Neuronal stem cell (in vitro differentiated cells): ENCODE results near the gene INVS.

Experiments
- DNase-seq: peaks from one replicate; pipeline ENCODE4 v3.0.0-alpha.2; 2013; ENCODE audit warnings: low spot score
- H2AFZ ChIP-seq: one replicate; pipeline ENCODE4 v1.6.1; 2013; ENCODE audit warnings: mild to moderate bottlenecking, low read length, inconsistent platforms
- H2AK5ac ChIP-seq: 2 replicates; pipeline ENCODE4 v1.6.1; 2013; ENCODE audit warnings: low read depth, mild to moderate bottlenecking, inconsistent platforms, low read length, moderate library complexity, mixed read lengths
- H2BK120ac ChIP-seq: 2 replicates; pipeline ENCODE4 v1.6.1; 2013; ENCODE audit warnings: low read depth, mild to moderate bottlenecking, inconsistent platforms, low read length, moderate library complexity, mixed read lengths
- H2BK12ac ChIP-seq: one replicate; pipeline ENCODE4 v1.6.1; 2013; ENCODE audit warnings: low read length, inconsistent platforms
- H2BK15ac ChIP-seq: 2 replicates; pipeline ENCODE4 v1.6.1; 2013; ENCODE audit warnings: mild to moderate bottlenecking, low read length, inconsistent platforms, mixed read lengths
- H2BK5ac ChIP-seq: one replicate; pipeline ENCODE4 v1.6.1; 2013; ENCODE audit warnings: inconsistent platforms, mild to moderate bottlenecking, low read length, moderate library complexity
- H3K14ac ChIP-seq: one replicate; pipeline ENCODE4 v1.6.1; 2013; ENCODE audit warnings: low read length, inconsistent platforms
- H3K18ac ChIP-seq: 2 replicates; pipeline ENCODE4 v1.6.1; 2013; ENCODE audit warnings: low read length, inconsistent platforms
- H3K23ac ChIP-seq: 2 replicates; pipeline ENCODE4 v1.6.1; 2013; ENCODE audit warnings: low read depth, mild to moderate bottlenecking, mixed read lengths, low read length, inconsistent platforms; ENCODE audit not compliant: poor library complexity
- H3K27ac ChIP-seq: replicated peaks from 3 replicates; pipeline ENCODE4 v1.5.1; 2013; ENCODE audit warnings: low read length, inconsistent platforms
- H3K27me3 ChIP-seq, 3 experiments: 2 replicates each; pipeline ENCODE4 v1.6.1; 2013; ENCODE audit warnings: low read length in 3 of 3, mild to moderate bottlenecking in 2 of 3, inconsistent platforms in 1 of 3, low read depth in 1 of 3, mixed read lengths in 1 of 3, moderate library complexity in 1 of 3; ENCODE audit not compliant: control insufficient read depth in 3 of 3, insufficient read depth in 3 of 3
- H3K36me3 ChIP-seq, 2 donors: replicated peaks in 1 of 2; 2 replicates each; pipeline ENCODE4 v1.6.1; 2013; ENCODE audit warnings: low read length in 2 of 2; ENCODE audit not compliant: control insufficient read depth in 2 of 2, insufficient read depth in 2 of 2
- H3K4ac ChIP-seq: 2 replicates; pipeline ENCODE4 v1.6.1; 2013; ENCODE audit warnings: inconsistent platforms, mild to moderate bottlenecking, low read length, moderate library complexity
- H3K4me1 ChIP-seq, 2 donors: 1 replicate in 1 of 2; 2 replicates in 1 of 2; pipeline ENCODE4 v1.6.1; 2013; ENCODE audit warnings: low read length in 2 of 2, low read depth in 1 of 2; ENCODE audit not compliant: control insufficient read depth in 2 of 2, insufficient read depth in 1 of 2
- H3K4me2 ChIP-seq: one replicate; pipeline ENCODE4 v1.6.1; 2013; ENCODE audit warnings: mild to moderate bottlenecking, low read length, inconsistent platforms; ENCODE audit not compliant: insufficient read depth, poor library complexity, severe bottlenecking
- H3K4me3 ChIP-seq, 2 donors: 2 replicates each; pipeline ENCODE4 v1.5.1; 2013; ENCODE audit warnings: low read length in 2 of 2, mild to moderate bottlenecking in 2 of 2, inconsistent platforms in 1 of 2, moderate library complexity in 1 of 2
- H3K79me1 ChIP-seq: one replicate; pipeline ENCODE4 v1.6.1; 2013; ENCODE audit warnings: low read depth, mild to moderate bottlenecking, inconsistent platforms, low read length, moderate library complexity
- H3K9ac ChIP-seq: one replicate; pipeline ENCODE4 v1.6.1; 2013; ENCODE audit warnings: mild to moderate bottlenecking, low read depth, low read length, inconsistent platforms; ENCODE audit not compliant: poor library complexity
- H3K9me3 ChIP-seq, 2 donors: replicated peaks in 1 of 2; 2 replicates each; pipeline versions ENCODE3 to v1.6.1; 2013; ENCODE audit warnings: low read length in 2 of 2, mild to moderate bottlenecking in 2 of 2, inconsistent platforms in 1 of 2, low read depth in 1 of 2, mixed read lengths in 1 of 2, moderate library complexity in 1 of 2; ENCODE audit not compliant: control insufficient read depth in 2 of 2, insufficient read depth in 1 of 2
- H4K8ac ChIP-seq: one replicate; pipeline ENCODE4 v1.6.1; 2013; ENCODE audit warnings: low read depth, mild to moderate bottlenecking, inconsistent platforms, low read length, moderate library complexity
- H4K91ac ChIP-seq: one replicate; pipeline ENCODE4 v1.6.1; 2013; ENCODE audit warnings: low read length, low read depth, mild to moderate bottlenecking, inconsistent platforms; ENCODE audit not compliant: poor library complexity
- WGBS, 2 donors: extraction: QIAGEN DNeasy Blood & Tissue Kit; methylation state at CpG; one replicate each; pipeline ENCODE4 v1.1.7; 2013; ENCODE audit warnings: missing lambda C conversion rate in 2 of 2, mixed read lengths in 1 of 2; ENCODE audit not compliant: insufficient read length in 2 of 2, insufficient replicate concordance in 1 of 2; ENCODE audit errors: extremely low coverage in 2 of 2; 5-methylcytosine and 5-hydroxymethylcytosine counted together

Gene INVS

DNA sequence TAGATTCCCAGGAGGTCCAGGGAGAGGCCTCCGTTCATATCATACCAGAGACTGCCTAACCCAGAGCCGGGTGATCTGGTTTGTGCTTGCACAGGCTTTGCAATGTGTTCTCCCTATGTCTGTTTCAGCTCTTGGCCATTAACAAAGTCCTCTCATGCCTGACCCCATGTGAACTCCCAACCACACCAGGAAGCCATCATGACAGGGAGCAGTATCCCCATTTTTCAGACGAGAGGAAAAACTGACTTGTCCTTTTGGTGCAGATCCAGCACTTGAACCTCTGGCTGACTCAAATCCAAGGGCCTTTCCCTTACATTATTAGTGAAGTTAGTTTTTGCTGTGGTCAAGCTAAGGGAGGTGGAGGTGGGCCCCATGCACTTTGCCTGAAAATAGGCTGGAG, 195.3 kb downstream of the INVS start:
- H3K27ac ChIP-seq = no peak overlapping the region
- H3K9me3 ChIP-seq = peaks cover 0 to 3% of the 10 kb centered on the region in 2 donors
- no peak overlapping the region for H2AK5ac ChIP-seq
- H2BK12ac ChIP-seq = no peak overlapping the region
- no peak overlapping the region for H3K14ac ChIP-seq
- no peak overlapping the region for H2AFZ ChIP-seq
- no peak overlapping the region for H2BK5ac ChIP-seq
- H3K27me3 ChIP-seq = no peaks in the 10 kb centered on the region
- H3K18ac ChIP-seq = no peak overlapping the region
- no CpG with 5 or more reads among the region's 3 CpGs for WGBS, 2 donors
- no peak overlapping the region for H3K23ac ChIP-seq
- no peak overlapping the region for H3K9ac ChIP-seq
- H4K8ac ChIP-seq = no peak overlapping the region
- peaks cover 22 to 98% of the 10 kb centered on the region in 2 donors for H3K36me3 ChIP-seq
- no peak overlapping the region for H3K4me2 ChIP-seq
- H3K4me3 ChIP-seq = no peak overlapping the region
- no peak overlapping the region for H4K91ac ChIP-seq
- H2BK120ac ChIP-seq = no peak overlapping the region
- no peak overlapping the region for H3K4ac ChIP-seq
- no peak for DNase-seq
- peaks cover 0 to 7% of the 10 kb centered on the region in 2 donors for H3K4me1 ChIP-seq
- no peaks in the 10 kb centered on the region for H3K79me1 ChIP-seq
- H2BK15ac ChIP-seq = no peak overlapping the region

DNA sequence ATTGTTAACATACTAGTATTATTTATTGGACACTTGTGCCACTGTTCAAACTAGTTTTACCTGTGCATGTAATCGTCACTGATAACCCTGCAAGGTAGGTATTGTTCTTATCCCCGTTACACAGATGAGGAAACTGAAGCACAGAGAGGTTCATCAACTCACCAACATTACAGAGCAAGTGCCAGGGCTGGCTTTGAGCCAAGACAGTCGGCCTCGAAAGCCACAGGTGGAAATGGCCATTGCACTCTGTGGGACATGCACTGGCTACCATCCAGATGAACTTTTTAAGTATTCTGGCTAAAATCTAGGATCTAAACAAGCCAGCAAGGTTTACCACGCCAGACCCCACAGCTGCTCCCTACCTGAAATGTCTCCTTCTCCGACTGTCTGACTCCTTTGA, 195.8 kb downstream of the INVS start:
- no peak overlapping the region for H3K4me2 ChIP-seq
- peaks cover 22 to 98% of the 10 kb centered on the region in 2 donors for H3K36me3 ChIP-seq
- H3K27me3 ChIP-seq = no peaks in the 10 kb centered on the region
- no peak overlapping the region for H3K23ac ChIP-seq
- H3K4ac ChIP-seq = no peak overlapping the region
- H4K8ac ChIP-seq = no peak overlapping the region
- no CpG with 5 or more reads among the region's 6 CpGs for WGBS, 2 donors
- H3K9me3 ChIP-seq = no peaks in the 10 kb centered on the region
- no peak overlapping the region for H2AFZ ChIP-seq
- peaks cover 0 to 7% of the 10 kb centered on the region in 2 donors for H3K4me1 ChIP-seq
- DNase-seq = no peak
- no peak overlapping the region for H2BK120ac ChIP-seq
- H3K9ac ChIP-seq = no peak overlapping the region
- H2AK5ac ChIP-seq = no peak overlapping the region
- H4K91ac ChIP-seq = no peak overlapping the region
- no peak overlapping the region for H2BK5ac ChIP-seq
- no peak overlapping the region for H3K27ac ChIP-seq
- H2BK15ac ChIP-seq = no peak overlapping the region
- H3K4me3 ChIP-seq = no peak overlapping the region
- H3K79me1 ChIP-seq = no peaks in the 10 kb centered on the region
- no peak overlapping the region for H2BK12ac ChIP-seq
- H3K18ac ChIP-seq = no peak overlapping the region
- no peak overlapping the region for H3K14ac ChIP-seq

DNA sequence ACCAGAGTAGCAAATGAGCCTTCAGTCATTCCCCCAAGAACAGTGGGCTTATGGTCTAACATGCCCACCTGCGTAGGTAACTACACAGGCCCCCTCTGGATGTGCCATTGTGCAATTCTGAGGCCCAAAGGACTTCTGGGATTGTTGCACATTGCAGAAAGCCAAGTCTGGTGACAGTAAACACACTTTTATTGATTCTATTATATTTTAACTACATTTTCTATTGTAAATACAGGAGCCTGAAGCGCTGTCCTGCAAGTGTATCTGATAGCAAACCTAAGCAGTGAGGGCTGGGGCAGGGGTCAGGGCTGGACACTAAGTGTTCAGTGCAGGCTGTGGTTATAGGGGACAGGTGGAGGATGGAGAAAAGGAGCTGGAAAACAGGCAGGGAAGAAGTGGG, 196.2 kb downstream of the INVS start:
- Histone ChIP-seq H3K18ac (no peak overlapping the region), H2BK12ac (no peak overlapping the region), H3K4me1 (peaks cover 0 to 7% of the 10 kb centered on the region in 2 donors), H4K8ac (no peak overlapping the region), H2AFZ (no peak overlapping the region), H3K79me1 (no peaks in the 10 kb centered on the region), H2BK120ac (no peak overlapping the region), H3K14ac (no peak overlapping the region), H3K23ac (no peak overlapping the region), H2BK15ac (no peak overlapping the region), H3K9ac (no peak overlapping the region), H3K4me2 (no peak overlapping the region), H2BK5ac (no peak overlapping the region), H4K91ac (no peak overlapping the region), H2AK5ac (no peak overlapping the region), H3K36me3 (peaks cover 22 to 99% of the 10 kb centered on the region in 2 donors), H3K27ac (no peak overlapping the region), H3K9me3 (no peaks in the 10 kb centered on the region), H3K27me3 (no peaks in the 10 kb centered on the region), H3K4me3 (no peak overlapping the region), H3K4ac (no peak overlapping the region)
- DNase-seq = no peak
- WGBS, 2 donors = no CpG with 5 or more reads among the region's 2 CpGs

DNA sequence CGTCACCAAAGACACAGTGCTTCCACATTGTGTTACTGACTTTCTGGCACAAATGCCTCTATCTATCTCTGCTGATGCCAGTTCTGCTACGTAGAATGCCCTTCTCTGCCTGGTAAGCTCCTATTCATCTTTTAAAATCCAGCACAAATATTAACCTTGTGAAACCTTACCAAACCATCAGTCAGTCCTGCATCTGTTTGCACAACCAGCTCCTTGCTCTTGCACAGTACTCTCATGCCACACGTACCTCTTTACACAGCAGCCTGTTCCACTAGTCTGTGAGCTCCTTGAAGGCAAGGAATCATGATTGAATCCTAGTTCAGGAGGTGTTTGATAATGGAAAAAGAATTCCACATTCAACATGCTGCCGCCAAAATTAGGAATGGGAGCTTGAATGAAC, 197.4 kb downstream of the INVS start:
- Histone ChIP-seq H3K4me1 (peaks cover 0 to 7% of the 10 kb centered on the region in 2 donors), H3K18ac (no peak overlapping the region), H3K9ac (no peak overlapping the region), H2BK5ac (no peak overlapping the region), H2BK15ac (no peak overlapping the region), H3K27ac (no peak overlapping the region), H3K4me3 (no peak overlapping the region), H2AFZ (no peak overlapping the region), H3K14ac (no peak overlapping the region), H3K23ac (no peak overlapping the region), H4K8ac (no peak overlapping the region), H2BK12ac (no peak overlapping the region), H3K36me3 (peaks cover 29 to 100% of the 10 kb centered on the region in 2 donors), H2BK120ac (no peak overlapping the region), H3K79me1 (no peaks in the 10 kb centered on the region), H2AK5ac (no peak overlapping the region), H3K27me3 (no peaks in the 10 kb centered on the region), H3K4ac (no peak overlapping the region), H3K4me2 (no peak overlapping the region), H4K91ac (no peak overlapping the region), H3K9me3 (no peaks in the 10 kb centered on the region)
- no peak for DNase-seq
- no CpG with 5 or more reads among the region's 4 CpGs for WGBS, 2 donors
